A549 (cell line): Measurements from ENCODE around the gene ALDOA. TPM values are rescaled to one million over a fixed set of nuclear protein-coding genes. Genes with fewer than 3 reads are reported as not detected.
A peak's percentile ranks its signal among the peaks of the same experiment; 100 is the strongest.

Source experiments
- ATAC-seq, 2 experiments: fragments of 200-7000 bp in 1 of 2; fragments of >200 bp in 1 of 2; cut with Nextera tagmentation in 1 of 2; cut with Tn5 transposase in 1 of 2; 3 replicates each; pipeline versions ENCODE4 v1.8.0 to v1.9.1; 2018 to 2020; ENCODE audit warnings: mild to moderate bottlenecking in 1 of 2, moderate library complexity in 1 of 2
- CTCF ChIA-PET: fragments of 300-600 bp; sonication (Branson Sonifier 250); formaldehyde crosslinking; extraction: SDS; loops from one replicate; lab custom pipeline; 2021; ENCODE audit warnings: antibody characterized with exemption, inconsistent platforms; lab: Yijun Ruan, JAX
- POLR2A ChIA-PET: fragments of 350-600 bp; formaldehyde crosslinking; extraction: SDS; loops from one replicate; lab custom pipeline; 2021; ENCODE audit warnings: antibody characterized with exemption, inconsistent platforms; lab: Yijun Ruan, JAX
- DNase-seq, 2 experiments: peaks; one replicate each; pipeline versions ENCODE4 v3.0.0 to v3.0.0-alpha.2; 2011 to 2016; ENCODE audit warnings: low read depth in 1 of 2, low spot score in 1 of 2
- FAIRE-seq: peaks from 2 replicates; lab custom pipeline; 2011; peaks lifted over from hg19 to GRCh38; lab: Jason Lieb, UNC
- H3K27ac ChIP-seq, 2 experiments: fragments of >200 bp; sonication (Bioruptor Twin); formaldehyde crosslinking; 3 replicates each; pipeline ENCODE4 v1.5.1; 2016 to 2017
- H3K4me1 ChIP-seq: fragments of >200 bp; sonication (Bioruptor Twin); formaldehyde crosslinking; 3 replicates; pipeline ENCODE4 v1.6.1; 2016
- H3K4me2 ChIP-seq: fragments of >200 bp; sonication (Bioruptor Twin); formaldehyde crosslinking; 3 replicates; pipeline ENCODE4 v1.6.1; 2016
- H3K4me3 ChIP-seq: fragments of >200 bp; sonication (Bioruptor Twin); formaldehyde crosslinking; 3 replicates; pipeline ENCODE4 v1.5.1; 2016
- H3K9me3 ChIP-seq: fragments of >200 bp; sonication (Bioruptor Twin); formaldehyde crosslinking; 3 replicates; pipeline ENCODE4 v1.6.1; 2016
- CBX8 ChIP-seq: fragments of 200-600 bp; sonication (generic); IDR thresholded peaks from 2 replicates; pipeline ENCODE4 v1.6.1; 2016
- CHD2 ChIP-seq: fragments of 150-350 bp; IDR thresholded peaks from 2 replicates; pipeline ENCODE4 v1.6.1; 2014; ENCODE audit warnings: low read length; ENCODE audit not compliant: partially characterized antibody
- CHD4 ChIP-seq: fragments of 200-600 bp; sonication (generic); IDR thresholded peaks from 2 replicates; pipeline ENCODE4 v1.6.1; 2016; ENCODE audit warnings: antibody characterized with exemption, mild to moderate bottlenecking, borderline replicate concordance
- ESRRA ChIP-seq: fragments of 150-350 bp; IDR thresholded peaks from 2 replicates; pipeline ENCODE4 v1.6.1; 2014; ENCODE audit warnings: mild to moderate bottlenecking, low read length, borderline replicate concordance
- FOSB ChIP-seq: fragments of 250-450 bp; sonication (Bioruptor Pico); IDR thresholded peaks from 2 replicates; pipeline ENCODE4 v1.5.0; 2020; ENCODE audit warnings: mild to moderate bottlenecking, moderate library complexity
- HDAC2 ChIP-seq: fragments of 200-600 bp; sonication (generic); IDR thresholded peaks from 2 replicates; pipeline ENCODE4 v1.6.1; 2016
- JUN ChIP-seq, 2 experiments: fragments of >200 bp; sonication (Bioruptor Twin); formaldehyde crosslinking; IDR thresholded peaks; 2 replicates in 1 of 2; 3 replicates in 1 of 2; pipeline ENCODE4 v1.6.1; 2016 to 2017
- JUNB ChIP-seq: fragments of >200 bp; sonication (Bioruptor Twin); formaldehyde crosslinking; IDR thresholded peaks from 2 replicates; pipeline ENCODE4 v1.6.1; 2016
- MAFK ChIP-seq: fragments of 450-650 bp; IDR thresholded peaks from 2 replicates; pipeline ENCODE4 v1.6.1; 2014; ENCODE audit not compliant: partially characterized antibody
- NFE2L2 ChIP-seq: fragments of 150-350 bp; conservative IDR thresholded peaks from 2 replicates; pipeline ENCODE4 v1.6.1; 2014; ENCODE audit warnings: low read length
- NPAS2 ChIP-seq: fragments of 250-450 bp; sonication (Bioruptor Pico); IDR thresholded peaks from 2 replicates; pipeline ENCODE4 v1.8.0; 2022; ENCODE audit warnings: mild to moderate bottlenecking, moderate library complexity, borderline replicate concordance
- NR3C1 ChIP-seq: fragments of >200 bp; sonication (Bioruptor Twin); formaldehyde crosslinking; IDR thresholded peaks from 3 replicates; pipeline ENCODE4 v1.6.1; 2017
- POLR2A ChIP-seq: IDR thresholded peaks from 2 replicates; pipeline ENCODE4 v1.6.1; 2012; ENCODE audit warnings: mild to moderate bottlenecking, low read length
- RCOR1 ChIP-seq: fragments of 150-350 bp; IDR thresholded peaks from 2 replicates; pipeline ENCODE4 v1.6.1; 2014; ENCODE audit warnings: antibody characterized with exemption, low read length, low read depth
- RNF2 ChIP-seq: fragments of 200-600 bp; sonication (generic); IDR thresholded peaks from 2 replicates; pipeline ENCODE4 v1.6.1; 2016; ENCODE audit warnings: low read depth, mild to moderate bottlenecking, antibody characterized with exemption, moderate library complexity, borderline replicate concordance
- SREBF2 ChIP-seq: fragments of 450-650 bp; IDR thresholded peaks from 2 replicates; pipeline ENCODE4 v1.6.1; 2014; ENCODE audit warnings: mild to moderate bottlenecking, moderate library complexity
- TP53 ChIP-seq: fragments of 250-450 bp; sonication (Bioruptor Pico); IDR thresholded peaks from 2 replicates; pipeline ENCODE4 v1.5.0; 2021; ENCODE audit warnings: mild to moderate bottlenecking, moderate library complexity
- ZNF302 ChIP-seq: fragments of 250-450 bp; sonication (Bioruptor Pico); IDR thresholded peaks from 2 replicates; pipeline ENCODE4 v1.9.0; 2021; ENCODE audit warnings: inconsistent platforms, mild to moderate bottlenecking, moderate library complexity
- WGBS: methylation state at CpG from one replicate; pipeline ENCODE4 v1.1.6; 2017; ENCODE audit errors: missing lambda C conversion rate; 5-methylcytosine and 5-hydroxymethylcytosine counted together
- polyA plus RNA-seq, 4 experiments: library from polyadenylated mRNA; depleted of rRNA in 3 of 4; stranded (reverse); fragments of >200 nt; fragmentation: RNase III in 1 of 4; extraction: RNeasy Plus Mini Kit Qiagen cat#74134 plus additional on column Dnase treatment in 1 of 4; gene quantifications; 2 replicates in 3 of 4; 3 replicates in 1 of 4; pipeline ENCODE4 v1.2.3, GENCODE V29; 2011 to 2017
- TF ChIP-seq, protein P1 (sequence below): fragments of >200 bp; sonication (Bioruptor Twin); formaldehyde crosslinking; IDR thresholded peaks from 2 replicates; pipeline ENCODE4 v1.6.1; 2016
- TF ChIP-seq, protein P2 (sequence below): IDR thresholded peaks from 2 replicates; pipeline ENCODE4 v1.6.1; 2012; ENCODE audit warnings: low read depth, borderline replicate concordance
- TF ChIP-seq, protein P3 (sequence below): fragments of 250-450 bp; sonication (Bioruptor Pico); IDR thresholded peaks from 2 replicates; pipeline ENCODE4 v1.5.0; 2021; ENCODE audit warnings: mild to moderate bottlenecking, moderate library complexity, borderline replicate concordance
- TF ChIP-seq, protein P4 (sequence below): IDR thresholded peaks from 2 replicates; pipeline ENCODE4 v1.6.1; 2012

ALDOA gene
- polyA plus RNA-seq, 2 of the 4 experiments (the other 2 are of a cell fraction) = 741 to 1,286 TPM

DNA sequence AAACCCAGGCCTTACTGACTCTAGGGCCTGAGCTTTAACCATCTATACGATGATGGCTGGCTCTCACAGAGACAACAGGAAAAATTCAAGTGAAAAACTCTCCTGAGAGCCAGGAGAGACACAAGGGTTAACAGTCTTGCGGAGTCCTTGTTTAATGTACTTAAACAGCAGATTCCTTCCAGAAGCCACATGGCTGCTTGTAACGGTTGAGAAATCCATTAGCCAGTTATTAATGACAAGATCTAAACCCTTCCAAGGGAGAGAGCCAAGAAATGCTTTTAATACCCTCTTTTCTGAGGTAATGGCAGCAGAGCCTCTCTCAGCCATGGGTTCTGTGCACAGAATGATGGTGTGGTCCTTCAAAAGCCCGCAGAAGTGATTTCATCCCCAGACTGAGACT lies 5.2 kb upstream of the ALDOA start:
- peaks cover 9% of the 10 kb centered on the region; the same call in 2 of the 3 replicates for H3K4me1 ChIP-seq
- no peaks in the 10 kb centered on the region for H3K9me3 ChIP-seq
- no peak overlapping the region for H3K4me2 ChIP-seq
- CTCF ChIA-PET = interaction anchor here (7.3 to 9.9 kb wide), 2 partner anchors 28 to 31 kb away, joined by 36 to 119 read pairs; partner anchors contain the start of genes TBX6 and TLCD3B
- no peak overlapping the region for H3K27ac ChIP-seq
- no peak overlapping the region for H3K4me3 ChIP-seq
- ATAC-seq (no peak), DNase-seq (no peak), FAIRE-seq (no peak)
- TF ChIP-seq SREBF2 (no peak), CHD4 (no peak), NFE2L2 (no peak), HDAC2 (no peak), TP53 (CRISPR knock-in tag) (no peak), ESRRA (no peak), POLR2A (no peak), CHD2 (no peak), NPAS2 (no peak), FOSB (CRISPR knock-in tag) (no peak), CBX8 (no peak), RCOR1 (no peak), MAFK (no peak)
- TF ChIP-seq, protein P1, sequence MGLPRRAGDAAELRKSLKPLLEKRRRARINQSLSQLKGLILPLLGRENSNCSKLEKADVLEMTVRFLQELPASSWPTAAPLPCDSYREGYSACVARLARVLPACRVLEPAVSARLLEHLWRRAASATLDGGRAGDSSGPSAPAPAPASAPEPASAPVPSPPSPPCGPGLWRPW = no peak
- TF ChIP-seq, protein P2, sequence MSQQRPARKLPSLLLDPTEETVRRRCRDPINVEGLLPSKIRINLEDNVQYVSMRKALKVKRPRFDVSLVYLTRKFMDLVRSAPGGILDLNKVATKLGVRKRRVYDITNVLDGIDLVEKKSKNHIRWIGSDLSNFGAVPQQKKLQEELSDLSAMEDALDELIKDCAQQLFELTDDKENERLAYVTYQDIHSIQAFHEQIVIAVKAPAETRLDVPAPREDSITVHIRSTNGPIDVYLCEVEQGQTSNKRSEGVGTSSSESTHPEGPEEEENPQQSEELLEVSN = no peak
- POLR2A ChIA-PET = no interaction called here
- WGBS = 83% methylated on average over 4 of the region's 4 CpGs

DNA sequence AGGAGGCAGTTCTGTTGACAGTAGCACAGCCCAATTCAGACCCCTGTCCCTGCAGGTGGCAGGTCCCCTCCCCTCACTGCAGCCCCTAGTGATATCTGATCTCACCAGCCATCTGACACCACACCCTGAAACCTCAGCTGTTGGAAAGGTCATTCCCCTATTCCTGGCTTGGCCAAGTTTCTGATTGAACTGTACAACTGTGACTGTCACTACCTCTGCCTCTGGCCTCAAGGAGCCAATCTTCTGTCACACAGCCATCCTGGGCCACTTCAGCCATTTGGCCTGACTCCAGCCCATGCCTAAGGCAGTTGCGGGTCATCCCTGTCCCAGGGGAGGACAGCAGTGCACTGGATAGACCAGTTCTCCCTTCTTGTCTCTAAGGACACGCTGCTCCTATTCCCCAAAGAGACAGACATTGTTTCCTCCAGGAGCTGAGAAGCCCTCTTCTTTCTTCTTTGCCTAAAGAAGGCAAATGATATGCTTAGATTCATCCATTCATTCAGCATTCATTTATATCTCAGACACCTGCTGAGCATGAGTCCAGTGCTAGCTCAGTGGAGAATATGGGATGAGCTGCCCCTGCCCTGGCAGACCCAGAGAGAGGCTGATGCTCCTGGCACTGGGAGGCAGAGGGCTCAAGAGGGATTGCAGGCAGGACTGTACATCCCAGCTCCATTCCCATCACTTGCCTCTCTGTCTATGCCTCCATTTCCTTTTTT lies 4.6 kb upstream of the ALDOA start:
- no peak for DNase-seq
- ChIA-PET CTCF (interaction anchor here (7.3 to 9.9 kb wide), 2 partner anchors 28 to 30 kb away, joined by 36 to 119 read pairs; partner anchors contain the start of genes TBX6 and TLCD3B), POLR2A (no interaction called here)
- no peak overlapping the region for H3K4me3 ChIP-seq
- ATAC-seq = no peak
- no peak overlapping the region for H3K4me2 ChIP-seq
- FAIRE-seq = no peak
- no peak for TF ChIP-seq SREBF2
- no peak for TF ChIP-seq CBX8
- TF ChIP-seq JUN (IDR thresholded peaks at IDR 0.05) = no peak
- TF ChIP-seq NR3C1 = no peak
- no peak for TF ChIP-seq ZNF302
- no peak for TF ChIP-seq JUNB
- H3K27ac ChIP-seq = 0 out of 6 replicates have a peak overlapping the region, but pooled peaks of 1 of the 2 experiments have one; percentile 10
- 75% methylated on average over 2 of the region's 2 CpGs for WGBS
- H3K4me1 ChIP-seq = peaks cover 8% of the 10 kb centered on the region; the same call in 2 of the 3 replicates
- no peaks in the 10 kb centered on the region for H3K9me3 ChIP-seq

DNA sequence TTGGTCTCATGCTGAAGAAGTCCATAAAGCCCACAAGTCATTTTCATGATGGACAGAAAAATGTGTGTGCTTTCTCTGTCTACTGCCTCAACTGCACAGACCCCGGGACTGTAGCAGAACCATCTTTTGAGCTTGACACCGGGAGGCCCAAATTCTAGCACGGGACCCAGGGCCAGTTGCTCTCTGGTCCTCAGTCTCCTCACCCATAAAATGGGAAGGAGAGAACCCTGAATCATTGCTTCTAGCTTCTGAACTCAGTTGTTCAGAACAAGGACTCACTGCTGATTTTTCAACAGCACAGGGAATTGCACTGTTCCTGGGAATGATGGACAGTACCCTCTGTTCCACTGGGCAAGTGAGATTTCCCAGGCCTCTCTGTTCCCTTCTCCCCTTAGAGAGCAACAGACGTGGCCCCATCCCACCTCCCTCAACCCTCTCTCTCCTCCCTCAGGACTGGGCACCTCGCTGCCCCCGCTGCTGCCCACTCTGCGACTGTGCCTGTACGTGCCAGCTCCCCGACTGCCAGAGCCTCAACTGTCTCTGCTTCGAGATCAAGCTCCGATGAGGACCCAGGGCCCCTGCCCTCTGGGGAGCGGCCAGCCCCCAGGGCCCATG lies 2.2 kb upstream of the ALDOA start:
- WGBS = 72% methylated on average over 12 of the region's 12 CpGs

More for the DNA sequence above, 2.2 kb upstream of the ALDOA start:
- ATAC-seq = no peak
- peak overlapping the region; percentile 90 for H3K4me2 ChIP-seq
- H3K9me3 ChIP-seq = no peaks in the 10 kb centered on the region
- CTCF ChIA-PET = interaction anchor here (0.5 to 9.9 kb wide), 12 partner anchors 9 to 361 kb away, joined by 3 to 119 read pairs (median 4); partner anchors contain the start of genes PPP4C and TBX6
- peak overlapping the region; percentile 73; the same call in 2 of the 3 replicates for H3K4me3 ChIP-seq
- no peak for DNase-seq
- peaks cover 23% of the 10 kb centered on the region for H3K4me1 ChIP-seq
- H3K27ac ChIP-seq = peak overlapping the region; percentile 96 to 97
- FAIRE-seq = no peak
- TF ChIP-seq CHD2 (no peak), HDAC2 (no peak), RNF2 (no peak)
- TF ChIP-seq, protein P3, sequence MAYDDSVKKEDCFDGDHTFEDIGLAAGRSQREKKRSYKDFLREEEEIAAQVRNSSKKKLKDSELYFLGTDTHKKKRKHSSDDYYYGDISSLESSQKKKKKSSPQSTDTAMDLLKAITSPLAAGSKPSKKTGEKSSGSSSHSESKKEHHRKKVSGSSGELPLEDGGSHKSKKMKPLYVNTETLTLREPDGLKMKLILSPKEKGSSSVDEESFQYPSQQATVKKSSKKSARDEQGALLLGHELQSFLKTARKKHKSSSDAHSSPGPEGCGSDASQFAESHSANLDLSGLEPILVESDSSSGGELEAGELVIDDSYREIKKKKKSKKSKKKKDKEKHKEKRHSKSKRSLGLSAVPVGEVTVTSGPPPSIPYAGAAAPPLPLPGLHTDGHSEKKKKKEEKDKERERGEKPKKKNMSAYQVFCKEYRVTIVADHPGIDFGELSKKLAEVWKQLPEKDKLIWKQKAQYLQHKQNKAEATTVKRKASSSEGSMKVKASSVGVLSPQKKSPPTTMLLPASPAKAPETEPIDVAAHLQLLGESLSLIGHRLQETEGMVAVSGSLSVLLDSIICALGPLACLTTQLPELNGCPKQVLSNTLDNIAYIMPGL (CRISPR knock-in tag) = no peak
- TF ChIP-seq, protein P4, sequence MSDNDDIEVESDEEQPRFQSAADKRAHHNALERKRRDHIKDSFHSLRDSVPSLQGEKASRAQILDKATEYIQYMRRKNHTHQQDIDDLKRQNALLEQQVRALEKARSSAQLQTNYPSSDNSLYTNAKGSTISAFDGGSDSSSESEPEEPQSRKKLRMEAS = no peak
- POLR2A ChIA-PET = interaction anchor here (1.3 kb wide), 1 partner anchor 8 kb away, joined by 3 read pairs; no protein-coding TSS in a partner anchor
